Measurements from ENCODE around the gene RITA1.

Gene RITA1

GRCh38 chr12:113144806-113145205, 40.7 kb upstream of the RITA1 start:
- DNase-seq, result no peak
- Histone ChIP-seq H3K4me3 (ENCODE audit: low read depth, low read length) (no peak overlapping the region), H3K27me3 (ENCODE audit: insufficient read depth, low read depth, severe bottlenecking) (no peaks in the 10 kb centered on the region), H3K36me3 (no peaks in the 10 kb centered on the region), H3K27ac (no peak overlapping the region), H3K9me3 (ENCODE audit: severe bottlenecking) (no peaks in the 10 kb centered on the region)
- TF ChIP-seq CTCF (IDR thresholded peaks at IDR 0.05; ENCODE audit: low read depth, low read length), result no peak

GRCh38 chr12:113145720-113146551, 39.6 kb upstream of the RITA1 start:
- no peaks in the 10 kb centered on the region for H3K27me3 ChIP-seq (ENCODE audit: insufficient read depth, low read depth, severe bottlenecking)
- no peaks in the 10 kb centered on the region for H3K9me3 ChIP-seq (ENCODE audit: severe bottlenecking)
- no peak for TF ChIP-seq CTCF (IDR thresholded peaks at IDR 0.05; ENCODE audit: low read depth, low read length)
- H3K36me3 ChIP-seq, result no peaks in the 10 kb centered on the region
- no peak for DNase-seq
- no peak overlapping the region for H3K27ac ChIP-seq
- H3K4me3 ChIP-seq (ENCODE audit: low read depth, low read length), result no peak overlapping the region

DNA sequence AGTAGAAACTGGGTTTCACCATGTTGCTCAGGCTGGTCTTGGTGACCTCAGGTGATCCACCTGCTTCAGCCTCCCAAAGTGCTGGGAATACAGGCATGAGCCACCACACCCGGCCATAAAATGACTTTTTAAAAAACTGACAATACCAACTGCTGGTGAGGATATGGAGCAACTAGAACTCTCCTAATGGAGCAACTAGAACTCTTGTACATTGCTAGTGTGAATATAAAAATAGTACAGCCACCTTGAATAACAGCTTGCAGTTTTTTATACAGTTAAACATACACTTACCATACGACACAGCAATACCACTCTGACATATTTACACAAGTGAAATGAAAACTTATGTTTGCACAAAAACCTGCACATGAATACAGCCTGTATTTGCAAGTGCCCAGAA, 38.5 kb upstream of the RITA1 start:
- no peak overlapping the region for H3K4me3 ChIP-seq (ENCODE audit: low read depth, low read length)
- no peaks in the 10 kb centered on the region for H3K9me3 ChIP-seq (ENCODE audit: severe bottlenecking)
- no peaks in the 10 kb centered on the region for H3K36me3 ChIP-seq
- no peak overlapping the region for H3K27ac ChIP-seq
- no peaks in the 10 kb centered on the region for H3K27me3 ChIP-seq (ENCODE audit: insufficient read depth, low read depth, severe bottlenecking)
- no peak for DNase-seq
- no peak for TF ChIP-seq CTCF (IDR thresholded peaks at IDR 0.05; ENCODE audit: low read depth, low read length)

DNA sequence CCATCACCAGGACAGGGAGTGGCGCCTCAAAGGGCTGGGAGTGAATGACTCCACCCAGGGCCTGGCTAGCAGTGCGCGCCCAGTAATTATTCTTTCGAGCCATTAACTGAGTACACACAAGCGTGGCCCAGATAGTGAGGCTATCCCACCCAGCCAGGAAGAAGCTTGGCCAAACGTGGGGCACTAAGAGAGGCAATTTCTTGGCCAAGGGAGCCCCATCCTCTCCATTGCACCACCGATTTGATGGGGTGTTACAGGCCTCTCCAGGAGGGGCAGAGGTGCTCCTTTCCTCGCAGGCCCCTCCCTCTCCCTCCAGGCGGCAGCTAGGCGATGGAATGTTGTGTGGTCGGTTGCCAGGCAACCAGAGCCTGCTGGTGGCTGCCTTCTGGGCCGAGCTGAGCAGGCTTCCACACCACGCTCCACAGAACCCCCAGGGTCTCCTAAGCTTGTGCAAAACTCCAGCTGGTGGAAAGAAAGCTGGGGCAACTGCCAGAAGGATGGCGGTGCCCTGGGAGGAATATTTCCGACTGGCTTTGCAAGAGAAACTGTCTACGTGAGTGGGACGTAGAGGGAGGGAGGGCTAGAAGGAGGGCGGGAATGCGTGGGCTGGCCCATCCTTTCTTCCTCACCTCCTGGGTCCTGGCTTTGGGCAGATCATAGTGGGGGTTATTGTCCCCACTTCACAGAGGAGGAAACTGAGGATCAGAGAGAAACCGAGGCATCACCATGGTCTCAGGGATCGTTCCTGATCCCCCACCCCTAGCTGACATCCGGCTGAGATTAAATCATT, 36.0 kb upstream of the RITA1 start, which contains the start of gene CFAP73:
Gene CFAP73 (plus strand): TSS at position 364 of the 790 bp plus-strand sequence. CDS start 134 bp downstream, at position 498.
- peak; percentile 82 for DNase-seq
- no peak for TF ChIP-seq CTCF (IDR thresholded peaks at IDR 0.05; ENCODE audit: low read depth, low read length)
- H3K27me3 ChIP-seq (ENCODE audit: insufficient read depth, low read depth, severe bottlenecking), result no peaks in the 10 kb centered on the region
- no peak within 1 kb of the TSS for H3K27ac ChIP-seq
- H3K36me3 ChIP-seq, result no peaks in the 10 kb centered on the region
- H3K9me3 ChIP-seq (ENCODE audit: severe bottlenecking), result no peaks in the 10 kb centered on the region
- H3K4me3 ChIP-seq (ENCODE audit: low read depth, low read length), result no peak within 1 kb of the TSS

DNA sequence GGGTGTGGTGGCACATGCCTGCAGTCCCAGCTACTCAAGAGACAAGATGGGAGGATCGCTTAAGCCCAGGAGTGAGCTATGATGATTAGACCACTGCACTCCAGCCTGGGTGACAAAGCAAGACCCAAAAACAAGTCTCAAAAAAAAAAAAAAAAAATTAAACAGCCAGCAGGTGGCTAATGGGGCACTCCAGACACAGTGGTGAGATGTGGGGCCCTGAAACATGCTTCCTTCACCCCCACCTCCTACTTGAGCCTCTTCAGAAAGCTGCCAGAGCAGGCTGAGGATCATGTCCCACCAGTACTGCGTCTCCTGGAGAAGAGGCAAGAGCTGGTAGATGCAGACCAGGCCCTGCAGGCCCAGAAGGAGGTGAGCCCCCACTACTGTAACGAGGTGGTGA, 33.9 kb upstream of the RITA1 start:
- Histone ChIP-seq H3K9me3 (ENCODE audit: severe bottlenecking) (no peaks in the 10 kb centered on the region), H3K4me3 (ENCODE audit: low read depth, low read length) (no peak overlapping the region), H3K27ac (no peak overlapping the region), H3K27me3 (ENCODE audit: insufficient read depth, low read depth, severe bottlenecking) (no peaks in the 10 kb centered on the region), H3K36me3 (no peaks in the 10 kb centered on the region)
- no peak for TF ChIP-seq CTCF (IDR thresholded peaks at IDR 0.05; ENCODE audit: low read depth, low read length)
- DNase-seq, result no peak
